Left hindlimb (tissue), 1 donor: ENCODE measurements around the gene CLIP1.
"Not testable (repeated sequence)": the region's sequence is repeated elsewhere in the genome, so short reads cannot be mapped to it uniquely, and the experiment has no call there.

Experiments used
- DNase-seq: peaks from one replicate; pipeline ENCODE4 v3.0.0-alpha.2; 2018

The CLIP1 gene

DNA sequence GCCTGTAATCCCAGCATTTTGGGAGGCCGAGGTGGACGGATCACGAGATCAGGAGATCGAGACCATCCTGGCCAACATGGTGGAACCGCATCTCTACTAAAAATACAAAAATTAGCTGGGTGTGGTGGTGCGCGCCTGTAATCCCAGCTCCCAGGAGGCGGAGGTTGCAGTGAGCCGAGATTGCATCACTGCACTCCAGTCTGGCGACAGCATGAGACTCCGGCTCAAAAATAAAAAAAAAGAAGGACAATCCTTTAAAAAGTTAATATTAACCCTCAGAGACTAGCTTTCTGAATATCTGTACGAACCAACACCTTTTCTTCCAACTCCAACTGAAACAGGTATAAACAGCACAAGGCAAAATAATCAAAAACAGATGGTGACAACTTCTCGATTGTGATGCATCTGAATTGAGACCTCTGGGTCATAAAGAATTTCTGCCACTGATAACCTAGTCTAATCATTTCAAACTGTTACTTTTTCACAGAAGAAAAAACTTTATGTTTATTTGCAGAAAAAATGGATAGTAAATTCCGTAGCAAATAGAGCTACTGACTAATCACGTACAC is 27.8 kb downstream of the CLIP1 start:
- DNase-seq, result no peak

DNA sequence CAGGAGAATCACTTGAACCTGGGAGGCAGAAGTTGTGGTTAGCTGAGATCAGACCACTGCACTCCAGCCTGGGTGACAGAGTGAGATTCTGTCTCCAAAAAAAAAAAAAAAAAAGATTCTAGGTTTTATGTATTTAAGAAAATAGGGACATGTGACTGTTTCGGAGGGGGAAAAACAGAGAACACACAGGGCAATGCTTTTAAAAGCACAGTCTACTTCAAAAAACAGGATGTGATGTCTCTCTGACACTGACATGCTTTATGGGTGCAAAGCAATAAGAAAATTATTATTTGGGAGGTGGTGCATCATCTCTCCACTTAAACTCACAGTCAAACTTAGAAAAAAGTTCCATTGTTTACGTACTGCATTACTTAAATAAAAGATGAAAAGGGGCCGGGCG is 28.7 kb downstream of the CLIP1 start:
- no peak for DNase-seq

DNA sequence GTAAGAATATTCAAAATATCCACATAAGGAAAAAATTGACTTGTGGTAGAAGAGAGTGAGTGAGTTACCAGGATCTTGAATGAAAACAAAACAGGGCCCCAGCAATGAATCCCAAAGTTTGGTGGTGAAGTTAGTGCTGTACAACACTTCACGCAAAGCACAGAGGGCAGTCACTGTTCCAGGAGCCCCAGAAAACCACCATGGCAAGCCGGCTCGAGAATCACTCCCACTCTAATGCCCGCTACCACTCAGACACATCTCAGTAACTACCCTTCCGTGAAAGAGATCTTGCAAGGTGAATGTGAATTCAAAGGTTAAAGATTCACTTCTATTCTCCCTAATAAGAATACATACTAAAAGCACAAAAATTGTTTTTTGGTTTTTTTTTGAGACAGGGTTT is 30.1 kb downstream of the CLIP1 start:
- DNase-seq, result no peak

DNA sequence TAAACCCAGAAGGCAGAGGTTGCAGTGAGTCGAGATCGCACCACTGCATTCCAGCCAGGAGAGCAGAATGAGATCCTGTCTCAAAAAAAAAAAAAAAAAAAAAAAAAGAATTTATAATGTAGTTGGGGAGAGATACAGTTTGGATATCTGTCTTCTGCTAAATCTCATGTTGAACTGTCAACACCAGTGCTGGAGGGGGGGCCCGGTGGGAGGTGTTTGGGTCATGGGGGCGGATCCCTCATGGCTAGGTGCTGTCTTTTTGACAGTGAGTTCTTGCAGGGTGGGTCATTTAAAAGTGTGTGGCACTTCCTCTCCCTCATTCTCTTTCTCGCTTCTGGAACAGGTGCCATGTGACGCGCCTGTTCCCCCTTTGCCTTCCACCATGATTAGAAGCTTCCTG is 32.8 kb downstream of the CLIP1 start:
- no peak for DNase-seq

DNA sequence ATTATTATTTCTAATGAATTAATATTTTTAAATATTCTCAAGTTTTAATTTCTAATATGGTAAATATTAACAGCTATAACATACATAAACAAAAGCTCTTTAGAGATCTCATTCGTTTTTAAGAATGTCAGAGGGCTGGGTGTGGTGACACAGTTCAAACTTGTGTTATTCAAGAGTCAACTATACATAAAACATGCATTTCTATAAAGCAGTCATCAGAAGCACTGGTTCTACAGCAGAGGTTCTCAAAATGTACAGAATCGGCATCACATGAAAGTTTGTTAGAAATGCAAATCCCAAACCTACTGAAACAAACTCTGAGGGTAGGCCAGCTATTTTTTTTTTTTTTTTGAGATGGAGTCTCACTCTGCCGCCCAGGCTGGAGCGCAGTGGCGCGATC is 34.6 kb downstream of the CLIP1 start:
- DNase-seq, result no peak

DNA sequence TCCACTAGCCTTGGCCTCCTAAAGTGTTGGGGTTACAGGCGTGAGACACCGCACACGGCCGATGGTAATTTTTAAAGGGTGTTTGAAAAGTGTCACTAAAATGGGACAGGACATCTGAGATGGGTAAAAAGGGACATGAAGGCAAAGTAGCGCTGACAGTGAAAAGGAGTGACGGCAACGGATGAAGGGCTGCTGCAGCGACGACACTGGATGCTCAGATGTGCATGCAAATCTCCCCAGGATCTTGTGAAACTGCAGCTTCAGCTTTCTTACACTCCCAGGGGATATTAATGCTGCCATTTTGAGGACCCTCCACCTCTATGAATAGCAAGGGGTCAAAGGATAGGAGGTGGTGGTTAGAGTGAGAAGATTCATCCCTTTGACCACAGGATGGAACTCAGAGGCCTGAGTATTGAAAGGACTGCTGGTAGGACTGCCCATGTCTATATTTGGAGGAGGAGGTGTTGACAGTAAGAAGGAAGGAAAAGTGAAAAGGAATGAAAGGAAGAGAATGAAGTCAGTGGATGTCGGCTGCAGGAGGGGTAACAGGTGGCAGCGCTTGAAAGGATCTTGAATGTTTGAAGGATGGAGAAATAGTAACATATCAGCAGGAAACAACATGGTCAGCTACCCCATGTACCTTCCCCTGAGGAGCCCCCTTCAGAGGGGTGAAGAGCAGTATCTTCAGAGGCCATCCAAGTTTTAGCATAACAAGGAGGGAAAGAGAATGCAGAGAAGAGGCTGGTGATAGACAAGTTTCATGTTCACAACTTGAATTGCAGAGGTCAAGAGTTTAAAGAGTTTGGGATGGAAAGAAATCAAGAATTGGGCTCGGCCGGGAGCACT is 37.1 kb downstream of the CLIP1 start:
- no peak for DNase-seq

DNA sequence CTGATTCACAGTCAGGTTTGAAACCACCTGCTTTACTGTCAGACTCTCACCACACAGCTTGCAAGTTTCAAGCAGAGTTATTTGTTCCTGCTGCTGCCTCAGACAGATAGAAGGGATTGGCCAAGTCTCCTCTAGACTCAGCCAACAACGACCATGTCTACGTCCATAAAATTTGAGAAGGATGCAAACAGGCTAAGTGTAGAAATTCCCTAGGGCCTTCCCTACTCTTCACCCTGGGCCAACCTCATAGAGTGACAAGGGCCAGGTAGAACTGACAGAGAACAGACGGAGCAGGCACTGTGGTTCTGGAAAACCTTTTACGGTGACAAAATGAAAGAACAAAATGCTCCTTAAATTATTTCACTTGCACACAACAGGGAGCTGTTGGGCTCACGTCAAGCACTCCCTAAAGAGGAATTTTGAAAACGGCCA is 39.5 kb downstream of the CLIP1 start:
- DNase-seq, result no peak

DNA sequence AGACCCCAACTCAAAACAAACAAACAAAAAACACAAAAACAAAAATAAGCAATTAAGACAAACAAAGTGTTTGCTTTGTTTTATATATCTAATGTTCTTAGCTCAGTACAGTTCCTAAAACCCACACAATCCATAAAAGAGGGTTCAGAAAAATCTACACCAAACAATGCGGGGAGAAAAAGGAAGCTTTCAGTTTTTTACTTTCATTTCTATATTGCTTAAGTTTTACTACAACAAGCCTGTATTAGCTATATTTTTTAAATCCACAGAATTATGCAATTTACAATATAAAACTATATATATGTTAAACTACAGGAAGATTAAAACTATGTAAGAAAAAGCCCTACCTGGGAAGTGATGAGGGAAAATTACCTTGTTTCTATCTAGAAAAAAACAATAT is 41.4 kb downstream of the CLIP1 start:
- DNase-seq, result no peak

DNA sequence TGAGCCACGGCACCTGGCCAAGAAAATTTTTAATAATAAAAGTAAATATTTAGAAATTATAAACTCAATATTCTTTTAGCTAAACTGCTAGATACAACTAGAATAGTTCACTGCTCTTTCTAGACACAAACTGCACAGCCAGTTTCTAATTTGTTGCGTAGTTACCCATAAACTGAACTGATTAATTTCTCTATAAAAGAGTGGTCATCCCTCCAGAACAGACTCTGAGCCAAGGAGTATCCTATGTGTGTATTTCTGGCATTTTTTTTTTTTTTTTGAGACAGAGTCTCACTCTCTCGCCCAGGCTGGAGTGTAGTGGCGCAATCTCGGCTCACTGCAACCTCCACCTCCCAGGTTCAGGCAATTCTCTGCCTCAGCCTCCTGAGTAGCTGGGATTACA is 45.7 kb downstream of the CLIP1 start:
- DNase-seq, result not testable (repeated sequence)

DNA sequence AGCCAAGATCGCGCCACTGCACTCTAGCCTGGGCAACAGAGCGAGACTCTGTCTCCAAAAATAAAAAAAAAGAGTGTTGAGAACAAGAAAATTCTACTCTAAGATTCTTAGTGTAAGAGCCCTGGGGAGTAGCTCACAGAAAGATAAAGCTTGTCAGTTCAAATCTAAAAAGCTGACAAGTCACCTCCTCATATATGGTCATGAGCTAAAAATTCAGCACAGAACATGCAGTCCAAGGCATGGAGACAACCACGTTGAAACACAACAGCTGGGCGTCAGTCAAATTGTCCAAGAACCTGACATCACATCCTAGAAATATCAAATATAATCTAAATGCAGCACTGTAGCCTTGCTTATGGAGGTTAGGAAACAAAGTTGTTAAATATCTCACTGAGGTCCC is 47.8 kb downstream of the CLIP1 start:
- DNase-seq, result no peak

DNA sequence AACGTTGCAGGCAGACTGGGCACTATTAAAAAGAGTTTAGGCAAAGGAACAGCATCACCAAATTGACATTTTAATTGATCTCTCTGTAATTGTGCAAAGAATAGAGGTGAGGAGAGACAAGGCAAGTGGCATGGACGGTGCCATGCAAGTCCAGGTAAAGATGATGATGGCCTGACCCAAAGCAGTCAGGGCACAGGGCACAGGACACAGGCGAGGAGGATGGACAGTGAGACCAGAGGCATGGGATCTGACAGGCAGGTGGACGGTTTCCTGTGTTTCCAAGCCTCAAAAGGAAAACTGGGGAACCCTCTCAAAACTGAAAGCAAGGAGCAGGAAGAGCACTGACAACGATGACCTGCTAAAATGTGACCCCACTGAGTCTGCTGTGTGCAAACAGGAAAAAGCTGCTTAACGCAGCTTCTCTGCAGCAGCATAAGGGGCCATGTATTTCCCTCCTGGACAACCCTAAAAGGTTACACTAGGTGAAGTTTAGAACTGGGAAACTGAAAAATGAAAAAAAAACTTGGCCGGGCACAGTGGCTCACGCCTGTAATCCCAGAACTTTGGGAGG is 50.9 kb downstream of the CLIP1 start:
- no peak for DNase-seq

DNA sequence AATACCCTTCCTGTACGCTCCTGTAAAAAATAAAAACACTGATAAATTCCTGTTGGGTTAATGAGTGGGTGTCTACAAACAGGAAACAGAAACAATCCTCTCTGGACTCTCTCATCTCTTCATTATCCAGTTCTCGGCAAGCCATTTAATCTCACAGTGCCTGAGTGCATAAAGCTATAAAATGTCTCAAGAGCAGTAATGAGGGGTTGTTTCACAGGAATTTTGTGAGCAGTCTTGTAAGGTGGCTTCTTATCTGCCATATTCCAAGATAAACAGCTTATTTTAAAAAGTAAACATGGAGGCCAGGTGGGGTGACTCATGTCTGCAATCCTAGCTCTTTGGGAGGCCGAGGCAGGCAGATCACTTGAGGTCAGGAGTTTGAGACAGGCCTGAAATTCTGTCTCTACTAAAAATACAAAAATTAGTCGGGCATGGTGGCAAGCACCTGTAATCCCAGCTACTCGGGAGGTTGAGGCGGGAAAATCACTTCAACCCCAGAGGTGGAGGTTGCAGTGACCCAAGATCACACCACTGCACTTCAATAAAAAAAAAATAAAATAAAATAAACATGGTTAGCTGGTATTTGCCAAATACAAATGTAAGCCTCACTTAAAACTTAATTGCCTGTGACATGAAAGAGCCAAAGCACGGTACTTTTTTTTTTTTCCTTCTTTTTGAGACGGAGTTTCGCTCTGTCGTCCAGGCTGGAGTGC is 54.0 kb downstream of the CLIP1 start:
- no peak for DNase-seq

DNA sequence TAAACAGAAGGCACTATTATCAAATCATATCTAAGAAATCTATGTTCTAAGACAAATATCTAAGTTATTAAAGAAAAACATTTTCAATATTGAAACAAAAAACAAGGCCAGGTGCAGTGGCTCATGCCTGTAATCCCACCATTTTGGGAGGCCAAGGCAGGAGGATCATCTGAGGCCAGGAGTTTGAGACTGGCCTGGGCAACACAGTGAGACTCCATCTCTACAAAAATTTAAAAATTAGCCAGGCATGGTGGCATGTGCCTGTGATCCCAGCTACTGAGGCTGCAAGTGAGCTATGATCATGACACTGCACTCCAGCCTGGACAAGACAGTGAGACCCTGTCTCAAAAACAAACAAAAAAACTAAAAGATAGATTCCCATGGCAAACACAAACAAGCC is 54.8 kb downstream of the CLIP1 start:
- DNase-seq, result not testable (repeated sequence)

DNA sequence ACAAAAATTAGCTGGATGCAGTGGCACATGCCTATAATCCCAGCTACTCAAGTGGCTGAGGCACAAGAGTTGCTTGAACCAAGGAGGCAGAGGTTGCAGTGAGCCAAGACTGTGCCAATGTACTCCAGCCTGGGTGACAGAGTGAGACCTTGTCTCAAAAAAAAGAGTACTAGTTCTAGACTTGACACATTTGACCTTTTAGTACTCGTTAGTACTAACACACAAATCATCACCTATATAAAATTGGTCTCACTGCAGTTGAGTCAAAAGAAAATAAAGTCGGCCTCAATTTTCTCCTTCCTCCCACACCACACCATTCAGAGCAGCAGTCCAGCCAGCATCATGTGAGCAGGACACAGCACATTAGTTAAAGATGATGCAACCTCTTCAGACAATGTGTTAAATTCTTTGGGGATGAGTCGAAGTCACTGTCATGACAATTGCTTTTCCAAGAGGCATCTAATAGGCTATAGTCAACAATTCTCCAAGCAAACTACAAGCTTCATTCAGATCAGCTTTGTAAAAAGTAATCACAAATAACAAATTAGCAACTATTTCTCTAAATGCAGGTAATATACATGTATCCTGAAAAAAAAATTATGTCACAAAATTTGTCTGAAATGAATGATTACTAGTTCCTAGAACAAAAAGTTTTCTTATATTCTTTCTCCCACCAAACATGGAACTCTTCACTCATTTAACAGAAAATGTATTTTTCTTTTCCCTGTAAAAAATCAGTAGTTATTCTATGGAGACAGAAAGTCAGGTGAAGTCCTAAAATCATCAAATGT is 55.6 kb downstream of the CLIP1 start:
- DNase-seq, result no peak

DNA sequence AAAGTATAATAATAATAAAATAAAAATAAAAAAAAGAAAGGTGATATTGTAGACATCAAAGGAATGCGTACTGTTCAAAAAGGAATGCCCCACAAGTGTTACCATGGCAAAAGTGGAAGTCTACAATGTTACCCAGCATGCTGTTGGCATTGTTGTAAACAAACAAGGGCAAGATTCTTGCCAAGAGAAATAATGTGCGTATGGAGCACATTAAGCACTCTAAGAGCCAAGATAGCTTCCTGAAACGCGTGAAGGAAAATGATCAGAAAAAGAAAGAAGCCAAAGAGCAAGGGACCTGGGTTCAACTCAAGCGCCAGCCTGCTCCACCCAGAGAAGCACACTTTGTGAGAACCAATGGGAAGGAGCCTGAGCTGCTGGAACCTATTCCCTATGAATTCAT is 57.2 kb downstream of the CLIP1 start:
- DNase-seq, result not testable (repeated sequence)

DNA sequence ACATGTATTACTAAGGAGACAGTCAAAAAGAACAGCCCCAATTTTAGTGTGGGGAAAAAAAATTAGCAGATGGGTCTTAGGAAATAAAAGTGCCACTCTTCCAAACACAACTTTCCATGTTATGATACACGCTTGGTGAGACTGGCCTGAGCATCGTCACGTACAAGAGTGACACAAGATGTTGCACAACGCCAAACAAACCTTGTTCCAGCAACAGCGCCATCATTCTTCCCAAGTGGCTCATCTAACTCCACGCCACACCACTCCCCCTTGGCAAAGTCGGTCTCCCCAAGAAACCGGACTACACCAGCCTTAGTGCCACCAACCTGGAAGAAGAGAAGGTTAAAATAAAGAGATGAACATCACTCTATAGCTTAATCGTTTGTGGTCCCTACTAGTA is 58.7 kb downstream of the CLIP1 start:
- DNase-seq, result no peak

DNA sequence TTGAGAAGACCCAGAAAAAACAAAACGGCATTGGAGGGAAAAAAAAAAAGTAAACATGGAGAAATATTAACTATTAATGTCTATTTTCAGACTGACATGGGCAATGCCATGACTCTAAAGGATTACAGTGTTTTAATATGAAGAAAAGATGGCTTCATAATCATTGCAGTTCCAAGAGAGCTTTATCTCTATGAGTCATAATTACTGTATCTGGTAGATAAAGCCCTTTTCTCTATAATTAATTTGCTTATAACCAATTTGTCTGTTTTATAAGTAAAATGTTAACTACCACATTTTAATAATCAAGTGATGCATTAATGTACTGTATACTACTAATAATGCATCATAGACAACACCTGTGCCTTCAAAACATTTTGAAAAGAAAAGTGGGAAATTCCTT is 59.7 kb downstream of the CLIP1 start:
- DNase-seq, result no peak

DNA sequence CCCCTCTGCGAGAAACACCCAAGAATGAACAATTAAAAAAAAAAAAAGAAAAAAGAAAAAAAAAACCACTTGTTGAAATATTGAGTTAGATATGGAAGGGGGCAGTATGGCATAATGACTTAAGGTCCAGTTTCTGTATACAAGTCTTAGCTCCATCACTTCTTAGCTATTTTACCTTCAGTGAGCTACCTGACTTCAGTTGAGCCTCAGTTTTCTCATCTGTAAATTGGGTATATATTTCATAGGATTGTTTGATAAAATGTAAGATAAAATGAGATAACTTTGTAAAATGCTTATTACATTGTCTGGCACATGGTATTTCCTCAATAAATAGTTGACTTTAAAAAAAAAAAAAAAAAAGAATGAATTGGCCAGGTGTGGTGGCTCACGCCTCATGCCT is 64.1 kb downstream of the CLIP1 start:
- not testable (repeated sequence) for DNase-seq

DNA sequence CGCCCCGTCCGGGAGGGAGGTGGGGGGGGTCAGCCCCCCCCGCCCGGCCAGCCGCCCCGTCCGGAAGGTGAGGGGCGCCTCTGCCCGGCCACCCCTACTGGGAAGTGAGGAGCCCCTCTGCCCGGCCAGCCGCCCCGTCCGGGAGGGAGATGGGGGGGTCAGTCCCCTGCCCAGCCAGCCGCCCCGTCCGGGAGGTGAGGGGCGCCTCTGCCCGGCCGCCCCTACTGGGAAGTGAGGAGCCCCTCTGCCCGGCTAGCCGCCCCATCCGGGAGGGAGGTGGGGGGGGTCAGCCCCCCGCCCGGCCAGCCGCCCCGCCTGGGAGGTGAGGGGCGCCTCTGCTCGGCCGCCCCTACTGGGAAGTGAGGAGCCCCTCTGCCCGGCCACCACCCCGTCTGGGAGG is 64.9 kb downstream of the CLIP1 start:
- DNase-seq, result not testable (repeated sequence)

DNA sequence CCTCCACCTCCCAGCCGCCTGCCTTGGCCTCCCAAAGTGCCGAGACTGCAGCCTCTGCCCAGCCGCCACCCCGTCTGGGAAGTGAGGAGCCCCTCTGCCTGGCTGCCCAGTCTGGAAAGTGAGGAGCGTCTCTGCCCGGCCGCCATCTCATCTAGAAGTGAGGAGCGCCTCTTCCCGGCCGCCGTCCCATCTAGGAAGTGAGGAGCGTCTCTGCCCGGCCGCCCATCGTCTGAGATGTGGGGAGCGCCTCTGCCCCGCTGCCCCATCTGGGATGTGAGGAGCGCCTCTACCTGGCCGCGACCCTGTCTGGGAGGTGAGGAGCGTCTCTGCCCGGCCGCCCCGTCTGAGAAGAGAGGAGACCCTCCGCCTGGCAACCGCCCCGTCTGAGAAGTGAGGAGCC is 65.5 kb downstream of the CLIP1 start:
- not testable (repeated sequence) for DNase-seq

DNA sequence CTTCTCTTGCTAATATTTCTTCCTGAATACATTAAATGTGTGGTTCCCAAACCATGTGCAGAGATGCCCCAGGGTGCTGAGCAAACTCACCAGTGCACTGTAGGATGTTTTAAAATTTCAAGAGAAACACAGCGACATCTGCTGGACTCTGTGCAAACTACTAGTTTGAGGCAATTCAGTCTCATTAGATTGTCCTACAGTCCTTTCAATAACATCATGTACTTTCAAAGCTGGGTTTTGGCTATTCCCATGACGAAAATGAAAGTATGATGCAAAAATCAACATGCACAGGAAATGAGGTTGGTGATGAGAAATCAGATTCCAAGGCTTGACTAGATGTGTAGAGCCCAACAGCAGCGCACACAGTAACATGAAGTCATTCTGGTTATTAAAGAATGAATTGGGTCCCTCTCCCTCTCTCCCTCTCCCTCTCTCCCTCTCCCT is 66.3 kb downstream of the CLIP1 start:
- DNase-seq, result peak; percentile 37

DNA sequence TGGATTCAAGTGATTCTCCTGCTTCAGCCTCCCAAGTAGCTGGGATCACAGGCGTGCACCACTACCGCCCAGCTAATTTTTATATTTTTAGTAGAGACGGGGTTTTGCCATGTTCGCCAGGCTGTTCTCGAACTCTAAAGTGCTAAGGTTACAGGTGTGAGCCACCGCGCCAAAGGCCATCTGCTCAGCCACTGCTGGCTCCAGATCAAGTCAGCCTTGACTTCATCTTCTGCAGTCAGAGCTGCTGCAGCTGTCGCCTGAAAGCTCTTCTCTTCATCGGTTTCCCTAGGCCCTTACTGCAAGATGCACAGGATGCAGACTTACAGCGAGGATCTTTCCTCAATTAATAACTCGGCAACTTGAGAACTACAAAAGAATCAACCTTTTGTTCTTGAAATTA is 66.8 kb downstream of the CLIP1 start:
- DNase-seq, result no peak
